GM23338 (cell line): ENCODE results near the gene ATG7. TPM values are rescaled to one million over a fixed set of nuclear protein-coding genes. Genes with fewer than 3 reads are reported as not detected.

Experiments
- ATAC-seq: fragments of 200-7000 bp; cut with Tn5 transposase; 3 replicates; pipeline ENCODE4 v1.9.1; 2020
- DNase-seq: peaks from one replicate; pipeline ENCODE4 v3.0.0-alpha.2; 2015; ENCODE audit warnings: low spot score
- H2AFZ ChIP-seq: fragments of 200-600 bp; sonication (generic); 2 replicates; pipeline ENCODE4 v1.8.0; 2016; ENCODE audit warnings: antibody characterized with exemption, mild to moderate bottlenecking, moderate library complexity
- H3F3A ChIP-seq: fragments of 200-600 bp; sonication (generic); replicated peaks from 2 replicates; pipeline ENCODE4 v1.8.0; 2017; ENCODE audit warnings: antibody characterized with exemption, mixed run types, low read depth
- H3K27ac ChIP-seq: fragments of 200-600 bp; sonication (generic); 2 replicates; pipeline ENCODE4 v1.6.1; 2016; ENCODE audit warnings: low read depth
- H3K27me3 ChIP-seq: fragments of 200-600 bp; sonication (generic); 2 replicates; pipeline ENCODE4 v1.8.0; 2016; ENCODE audit warnings: mild to moderate bottlenecking, mixed run types, moderate library complexity; ENCODE audit not compliant: insufficient read depth
- H3K36me3 ChIP-seq: fragments of 200-600 bp; sonication (generic); 2 replicates; pipeline ENCODE4 v1.8.0; 2016; ENCODE audit warnings: mild to moderate bottlenecking; ENCODE audit not compliant: insufficient read depth
- H3K4me1 ChIP-seq: fragments of 200-600 bp; sonication (generic); 2 replicates; pipeline ENCODE4 v1.8.0; 2016; ENCODE audit warnings: mild to moderate bottlenecking, moderate library complexity; ENCODE audit not compliant: insufficient read depth
- H3K4me2 ChIP-seq: fragments of 200-600 bp; sonication (generic); 2 replicates; pipeline ENCODE4 v1.7.1; 2017; ENCODE audit warnings: mixed run types
- H3K4me3 ChIP-seq: fragments of 200-600 bp; sonication (generic); 2 replicates; pipeline ENCODE4 v1.6.1; 2016; ENCODE audit warnings: mixed run types
- H3K79me2 ChIP-seq: fragments of 200-600 bp; sonication (generic); replicated peaks from 2 replicates; pipeline ENCODE4 v1.8.0; 2017; ENCODE audit warnings: mild to moderate bottlenecking; ENCODE audit not compliant: insufficient read depth
- H3K9me2 ChIP-seq: fragments of 200-600 bp; sonication (generic); 2 replicates; pipeline ENCODE4 v1.8.0; 2017; ENCODE audit not compliant: insufficient read depth
- H4K20me1 ChIP-seq: fragments of 200-600 bp; sonication (generic); replicated peaks from 2 replicates; pipeline ENCODE4 v1.8.0; 2017; ENCODE audit warnings: mild to moderate bottlenecking; ENCODE audit not compliant: insufficient read depth
- H3K27ac Mint-ChIP-seq: 2 replicates; pipeline ENCODE4 v1.8.0; 2020; ENCODE audit warnings: inconsistent platforms, mild to moderate bottlenecking, moderate library complexity, mixed read lengths
- H3K27me3 Mint-ChIP-seq: 3 replicates; pipeline ENCODE4 v1.8.0; 2022; ENCODE audit warnings: low read depth, mild to moderate bottlenecking, moderate library complexity, mixed read lengths, inconsistent platforms; ENCODE audit not compliant: insufficient read depth, poor library complexity
- H3K36me3 Mint-ChIP-seq: 3 replicates; pipeline ENCODE4 v1.8.0; 2021; ENCODE audit warnings: low read depth, mild to moderate bottlenecking, inconsistent platforms, moderate library complexity, mixed read lengths
- H3K4me1 Mint-ChIP-seq: 3 replicates; pipeline ENCODE4 v1.8.0; 2020; ENCODE audit warnings: mild to moderate bottlenecking, inconsistent platforms, mixed read lengths
- H3K4me3 Mint-ChIP-seq: 3 replicates; pipeline ENCODE4 v1.8.0; 2021; ENCODE audit warnings: moderate library complexity, mild to moderate bottlenecking, inconsistent platforms, mixed read lengths
- H3K9me3 Mint-ChIP-seq: 3 replicates; pipeline ENCODE4 v1.8.0; 2020; ENCODE audit warnings: moderate library complexity, mild to moderate bottlenecking, inconsistent platforms, mixed read lengths
- CREB1 ChIP-seq: fragments of 250-450 bp; sonication (Bioruptor Pico); IDR thresholded peaks from 2 replicates; pipeline ENCODE4 v1.5.0; 2020; ENCODE audit warnings: low read depth, mild to moderate bottlenecking, moderate library complexity
- EZH2 ChIP-seq: fragments of 200-600 bp; sonication (generic); IDR thresholded peaks from one replicate; pipeline ENCODE4 v1.8.0; 2017; ENCODE audit warnings: antibody characterized with exemption, mild to moderate bottlenecking, low read depth; ENCODE audit not compliant: unreplicated experiment
- JUNB ChIP-seq: IDR thresholded peaks from one replicate; pipeline ENCODE4 v1.6.1; 2016; ENCODE audit warnings: antibody characterized with exemption; ENCODE audit not compliant: unreplicated experiment
- NANOG ChIP-seq: IDR thresholded peaks from 2 replicates; pipeline ENCODE4 v1.6.1; 2016; ENCODE audit warnings: antibody characterized with exemption, borderline replicate concordance
- POLR2AphosphoS5 ChIP-seq: IDR thresholded peaks from 2 replicates; pipeline ENCODE4 v1.6.1; 2016; ENCODE audit warnings: antibody characterized with exemption, low read depth
- STAT1 ChIP-seq: IDR thresholded peaks from one replicate; pipeline ENCODE4 v1.6.1; 2016; ENCODE audit warnings: antibody characterized with exemption; ENCODE audit not compliant: unreplicated experiment
- ZNF331 ChIP-seq: fragments of 250-450 bp; sonication (Bioruptor Pico); IDR thresholded peaks from 2 replicates; pipeline ENCODE4 v1.5.0; 2020; ENCODE audit warnings: low read depth, mild to moderate bottlenecking, moderate library complexity
- polyA plus RNA-seq: library from polyadenylated mRNA; unstranded; fragments of >200 nt; fragmentation: Nextera tagmentation; extraction: Ambion mirVana; gene quantifications from 2 replicates; pipeline ENCODE4 v1.2.1, GENCODE V29; 2016
- total RNA-seq: library from RNA; depleted of rRNA; stranded (reverse); fragments of >200 nt; shearing (Covaris generic); gene quantifications from 2 replicates; pipeline ENCODE4 v1.2.3, GENCODE V29; 2014
- TF ChIP-seq, protein P1 (sequence below): IDR thresholded peaks from 2 replicates; pipeline ENCODE4 v1.6.1; 2016; ENCODE audit warnings: antibody characterized with exemption
- TF ChIP-seq, protein P2 (sequence below): IDR thresholded peaks from one replicate; pipeline ENCODE4 v1.6.1; 2018; ENCODE audit warnings: antibody characterized with exemption; ENCODE audit not compliant: unreplicated experiment

The ATG7 gene
- total and polyA plus RNA-seq, 2 experiments from 2014 or later: 16.2 to 36.7 TPM

DNA sequence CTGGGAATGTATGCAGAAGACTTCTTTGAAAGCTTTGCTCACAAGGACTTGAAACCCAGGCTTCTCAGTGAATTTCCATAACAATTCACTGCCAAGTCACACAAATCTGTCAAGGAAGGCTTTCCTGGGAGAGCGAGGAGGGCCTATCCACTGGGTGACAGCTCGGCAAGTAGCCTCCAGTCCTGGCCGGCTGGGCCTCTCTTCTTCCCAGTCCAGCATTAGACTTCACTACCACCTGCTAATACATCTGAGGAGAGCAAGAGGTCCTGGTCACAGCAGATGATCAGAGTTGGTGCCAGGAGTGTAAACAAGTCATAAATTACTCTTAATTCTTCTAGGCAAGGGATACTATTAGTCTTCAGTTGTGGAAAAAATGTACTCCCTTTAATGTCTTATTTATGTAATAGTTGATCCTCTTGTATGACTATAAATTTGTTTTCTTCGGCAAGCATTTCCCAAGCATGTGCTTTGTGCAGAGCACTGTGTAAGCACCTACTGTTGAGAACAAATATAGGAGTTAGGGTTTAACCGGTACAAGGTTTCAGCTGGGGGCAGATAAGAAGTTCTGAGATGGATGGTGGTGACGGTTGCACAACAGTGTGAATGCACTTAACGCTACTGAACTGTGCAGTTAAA is 208.6 kb downstream of the ATG7 start (continued):
- TF ChIP-seq, protein P1, sequence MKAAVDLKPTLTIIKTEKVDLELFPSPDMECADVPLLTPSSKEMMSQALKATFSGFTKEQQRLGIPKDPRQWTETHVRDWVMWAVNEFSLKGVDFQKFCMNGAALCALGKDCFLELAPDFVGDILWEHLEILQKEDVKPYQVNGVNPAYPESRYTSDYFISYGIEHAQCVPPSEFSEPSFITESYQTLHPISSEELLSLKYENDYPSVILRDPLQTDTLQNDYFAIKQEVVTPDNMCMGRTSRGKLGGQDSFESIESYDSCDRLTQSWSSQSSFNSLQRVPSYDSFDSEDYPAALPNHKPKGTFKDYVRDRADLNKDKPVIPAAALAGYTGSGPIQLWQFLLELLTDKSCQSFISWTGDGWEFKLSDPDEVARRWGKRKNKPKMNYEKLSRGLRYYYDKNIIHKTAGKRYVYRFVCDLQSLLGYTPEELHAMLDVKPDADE: no peak
- TF ChIP-seq STAT1: no peak
- no peak for TF ChIP-seq EZH2
- TF ChIP-seq POLR2AphosphoS5: no peak
- TF ChIP-seq, protein P2, sequence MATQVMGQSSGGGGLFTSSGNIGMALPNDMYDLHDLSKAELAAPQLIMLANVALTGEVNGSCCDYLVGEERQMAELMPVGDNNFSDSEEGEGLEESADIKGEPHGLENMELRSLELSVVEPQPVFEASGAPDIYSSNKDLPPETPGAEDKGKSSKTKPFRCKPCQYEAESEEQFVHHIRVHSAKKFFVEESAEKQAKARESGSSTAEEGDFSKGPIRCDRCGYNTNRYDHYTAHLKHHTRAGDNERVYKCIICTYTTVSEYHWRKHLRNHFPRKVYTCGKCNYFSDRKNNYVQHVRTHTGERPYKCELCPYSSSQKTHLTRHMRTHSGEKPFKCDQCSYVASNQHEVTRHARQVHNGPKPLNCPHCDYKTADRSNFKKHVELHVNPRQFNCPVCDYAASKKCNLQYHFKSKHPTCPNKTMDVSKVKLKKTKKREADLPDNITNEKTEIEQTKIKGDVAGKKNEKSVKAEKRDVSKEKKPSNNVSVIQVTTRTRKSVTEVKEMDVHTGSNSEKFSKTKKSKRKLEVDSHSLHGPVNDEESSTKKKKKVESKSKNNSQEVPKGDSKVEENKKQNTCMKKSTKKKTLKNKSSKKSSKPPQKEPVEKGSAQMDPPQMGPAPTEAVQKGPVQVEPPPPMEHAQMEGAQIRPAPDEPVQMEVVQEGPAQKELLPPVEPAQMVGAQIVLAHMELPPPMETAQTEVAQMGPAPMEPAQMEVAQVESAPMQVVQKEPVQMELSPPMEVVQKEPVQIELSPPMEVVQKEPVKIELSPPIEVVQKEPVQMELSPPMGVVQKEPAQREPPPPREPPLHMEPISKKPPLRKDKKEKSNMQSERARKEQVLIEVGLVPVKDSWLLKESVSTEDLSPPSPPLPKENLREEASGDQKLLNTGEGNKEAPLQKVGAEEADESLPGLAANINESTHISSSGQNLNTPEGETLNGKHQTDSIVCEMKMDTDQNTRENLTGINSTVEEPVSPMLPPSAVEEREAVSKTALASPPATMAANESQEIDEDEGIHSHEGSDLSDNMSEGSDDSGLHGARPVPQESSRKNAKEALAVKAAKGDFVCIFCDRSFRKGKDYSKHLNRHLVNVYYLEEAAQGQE: no peak
- no peak for TF ChIP-seq NANOG
- TF ChIP-seq CREB1 (CRISPR knock-in tag): no peak
- no peak for TF ChIP-seq ZNF331

DNA sequence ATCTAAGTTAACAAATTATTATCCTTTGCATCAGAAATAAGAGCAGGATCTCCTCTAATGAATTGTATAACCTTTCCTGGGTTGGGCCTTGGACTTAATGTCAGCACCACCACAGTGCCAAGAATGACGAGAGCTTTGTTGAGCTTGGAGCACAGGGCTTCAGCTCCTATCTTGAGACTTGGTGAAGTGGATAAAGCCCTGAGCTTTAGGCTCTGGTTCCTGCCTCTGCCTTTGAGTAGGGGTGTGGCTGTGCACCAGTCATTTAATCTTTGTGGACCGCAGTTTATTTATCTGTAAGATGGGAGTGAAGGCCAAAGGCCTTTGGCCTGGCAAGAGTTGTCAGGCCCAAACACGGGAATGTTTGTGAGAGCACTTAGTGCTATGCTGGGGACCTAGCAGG is 209.4 kb downstream of the ATG7 start:
- H3K27me3 ChIP-seq: no peaks in the 10 kb centered on the region
- no peaks in the 10 kb centered on the region for H3K9me2 ChIP-seq
- H3K36me3 Mint-ChIP-seq: no peaks in the 10 kb centered on the region; the same call in 1 of the 3 replicates
- no peaks in the 10 kb centered on the region for H3F3A ChIP-seq
- peaks cover 12% of the 10 kb centered on the region for H3K4me1 ChIP-seq
- ATAC-seq (no peak), DNase-seq (no peak)
- H3K36me3 ChIP-seq: no peaks in the 10 kb centered on the region
- H3K79me2 ChIP-seq: no peaks in the 10 kb centered on the region
- no peak overlapping the region for H3K27ac ChIP-seq
- no peak overlapping the region for H2AFZ ChIP-seq
- no peak overlapping the region for H3K4me3 ChIP-seq
- no peak overlapping the region for H3K4me3 Mint-ChIP-seq
- H3K4me1 Mint-ChIP-seq: peaks cover 21% of the 10 kb centered on the region
- peaks cover 11% of the 10 kb centered on the region; the same call in 2 of the 3 replicates for H3K9me3 Mint-ChIP-seq
- H3K4me2 ChIP-seq: no peak overlapping the region
- TF ChIP-seq POLR2AphosphoS5 (no peak), JUNB (no peak)
- H3K27me3 Mint-ChIP-seq: no peaks in the 10 kb centered on the region
- no peaks in the 10 kb centered on the region for H4K20me1 ChIP-seq
- no peak overlapping the region for H3K27ac Mint-ChIP-seq

DNA sequence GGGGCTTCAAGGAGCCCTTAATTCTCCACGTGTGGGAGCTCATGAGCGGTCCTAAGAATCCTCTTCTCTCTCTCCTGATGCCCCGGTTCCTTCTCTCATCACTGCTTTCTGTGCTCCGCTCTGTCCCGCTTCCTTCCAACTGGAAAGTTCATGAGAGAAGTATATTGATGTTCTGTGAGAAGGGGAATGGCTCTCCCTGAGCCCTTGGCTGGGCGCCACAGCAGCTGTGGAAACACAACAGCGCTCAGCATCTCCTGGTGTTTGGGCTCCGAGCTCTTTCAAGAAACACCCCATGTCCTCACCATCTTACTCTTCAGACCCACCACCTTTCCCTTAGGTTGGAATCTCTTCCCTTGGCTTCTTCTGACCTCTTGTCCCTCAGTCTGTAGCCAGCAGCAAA is 209.8 kb downstream of the ATG7 start:
- H3K27ac ChIP-seq: no peak overlapping the region
- no peaks in the 10 kb centered on the region for H3K36me3 ChIP-seq
- H3K4me1 ChIP-seq: peaks cover 12% of the 10 kb centered on the region
- no peaks in the 10 kb centered on the region for H3K79me2 ChIP-seq
- H3K4me3 ChIP-seq: no peak overlapping the region
- no peaks in the 10 kb centered on the region for H3F3A ChIP-seq
- H3K27me3 ChIP-seq: no peaks in the 10 kb centered on the region
- ATAC-seq (no peak), DNase-seq (no peak)
- H3K36me3 Mint-ChIP-seq: no peaks in the 10 kb centered on the region; the same call in 1 of the 3 replicates
- H3K27ac Mint-ChIP-seq: no peak overlapping the region
- no peak overlapping the region for H2AFZ ChIP-seq
- no peak overlapping the region for H3K4me3 Mint-ChIP-seq
- no peaks in the 10 kb centered on the region for H4K20me1 ChIP-seq
- H3K9me2 ChIP-seq: no peaks in the 10 kb centered on the region
- H3K27me3 Mint-ChIP-seq: no peaks in the 10 kb centered on the region
- peaks cover 17% of the 10 kb centered on the region for H3K4me1 Mint-ChIP-seq
- no peak overlapping the region for H3K4me2 ChIP-seq
- H3K9me3 Mint-ChIP-seq: peaks cover 13% of the 10 kb centered on the region; the same call in 2 of the 3 replicates
- no peak for TF ChIP-seq NANOG
- TF ChIP-seq, protein P2: no peak
